Chondrocyte (in vitro differentiated cells): ENCODE results near the gene SIDT2. TPM values are rescaled to one million over a fixed set of nuclear protein-coding genes. Genes with fewer than 3 reads are reported as not detected.

Source experiments
- DNase-seq: peaks from one replicate; pipeline ENCODE4 v3.0.0; 2021; ENCODE audit warnings: mixed read lengths, low spot score
- H3K27ac Mint-ChIP-seq: one replicate; pipeline ENCODE4 v1.8.0; 2021; ENCODE audit warnings: mild to moderate bottlenecking, moderate library complexity, mixed read lengths; ENCODE audit not compliant: unreplicated experiment
- H3K27me3 Mint-ChIP-seq: 2 replicates; pipeline ENCODE4 v1.8.0; 2021; ENCODE audit warnings: low read depth, mixed read lengths
- H3K36me3 Mint-ChIP-seq: 2 replicates; pipeline ENCODE4 v1.8.0; 2021; ENCODE audit warnings: low read depth, mixed read lengths
- H3K4me1 Mint-ChIP-seq: 2 replicates; pipeline ENCODE4 v1.8.0; 2021; ENCODE audit warnings: low read depth, mild to moderate bottlenecking, mixed read lengths
- H3K4me3 Mint-ChIP-seq: one replicate; pipeline ENCODE4 v1.8.0; 2021; ENCODE audit warnings: mild to moderate bottlenecking, moderate library complexity, mixed read lengths; ENCODE audit not compliant: unreplicated experiment
- H3K9me3 Mint-ChIP-seq: 2 replicates; pipeline ENCODE4 v1.8.0; 2021; ENCODE audit warnings: low read depth, mixed read lengths
- CTCF ChIP-seq: fragments of 200-600 bp; sonication (generic); IDR thresholded peaks from 2 replicates; pipeline ENCODE4 v1.5.0; 2021; ENCODE audit warnings: antibody characterized with exemption, mild to moderate bottlenecking, moderate library complexity
- total RNA-seq: library from RNA; stranded (reverse); gene quantifications from 3 replicates; pipeline ENCODE4 v1.2.1, GENCODE V29; 2021

The SIDT2 gene
- total RNA-seq, 1 donor from 2014 or later: 38.8 TPM

- Mint-ChIP-seq H3K4me1 (no peaks in the 10 kb centered on the region), H3K9me3 (no peaks in the 10 kb centered on the region), H3K4me3 (no peak overlapping the region), H3K27ac (peak overlapping the region; percentile 71), H3K27me3 (no peaks in the 10 kb centered on the region), H3K36me3 (peaks cover 18% of the 10 kb centered on the region)
- no peak for TF ChIP-seq CTCF
- peak; percentile 83 for DNase-seq
Observed at GRCh38 chr11:117187428-117187798, 8.9 kb downstream of the SIDT2 start.

GRCh38 chr11:117187799-117188481 lies 9.4 kb downstream of the SIDT2 start:
- peaks cover 17% of the 10 kb centered on the region for H3K36me3 Mint-ChIP-seq
- no peaks in the 10 kb centered on the region for H3K9me3 Mint-ChIP-seq
- H3K27me3 Mint-ChIP-seq: no peaks in the 10 kb centered on the region
- peak; percentile 58 for DNase-seq
- H3K4me3 Mint-ChIP-seq: no peak overlapping the region
- TF ChIP-seq CTCF: no peak
- H3K27ac Mint-ChIP-seq: no peak overlapping the region
- no peaks in the 10 kb centered on the region for H3K4me1 Mint-ChIP-seq

GRCh38 chr11:117188620-117189081 lies 10.1 kb downstream of the SIDT2 start:
- peak; percentile 79 for DNase-seq
- no peak overlapping the region for H3K4me3 Mint-ChIP-seq
- no peak overlapping the region for H3K27ac Mint-ChIP-seq
- TF ChIP-seq CTCF: no peak
- no peaks in the 10 kb centered on the region for H3K9me3 Mint-ChIP-seq
- no peaks in the 10 kb centered on the region for H3K27me3 Mint-ChIP-seq
- H3K36me3 Mint-ChIP-seq: peaks cover 19% of the 10 kb centered on the region
- H3K4me1 Mint-ChIP-seq: no peaks in the 10 kb centered on the region

- Mint-ChIP-seq H3K27ac (no peak overlapping the region), H3K4me1 (no peaks in the 10 kb centered on the region), H3K4me3 (no peak overlapping the region), H3K9me3 (no peaks in the 10 kb centered on the region), H3K36me3 (peaks cover 17% of the 10 kb centered on the region), H3K27me3 (no peaks in the 10 kb centered on the region)
- DNase-seq: peak; percentile 70
- TF ChIP-seq CTCF: no peak
Observed at GRCh38 chr11:117189191-117189940, 10.8 kb downstream of the SIDT2 start.

GRCh38 chr11:117189941-117190544 lies 11.5 kb downstream of the SIDT2 start:
- no peak overlapping the region for H3K27ac Mint-ChIP-seq
- peaks cover 17% of the 10 kb centered on the region for H3K36me3 Mint-ChIP-seq
- no peak for TF ChIP-seq CTCF
- no peaks in the 10 kb centered on the region for H3K4me1 Mint-ChIP-seq
- no peaks in the 10 kb centered on the region for H3K27me3 Mint-ChIP-seq
- H3K9me3 Mint-ChIP-seq: no peaks in the 10 kb centered on the region
- peak; percentile 55 for DNase-seq
- no peak overlapping the region for H3K4me3 Mint-ChIP-seq
